Suprapubic skin (tissue), 4 donors: ENCODE data around the gene PLEKHG4.

Source experiments
- CTCF ChIP-seq, 2 donors: fragments of 200-600 bp in 1 of 2; fragments of 450-650 bp in 1 of 2; sonication (generic) in 1 of 2; IDR thresholded peaks; one replicate each; pipeline ENCODE4 v1.5.1; 2016 to 2019; ENCODE audit warnings: antibody characterized with exemption in 2 of 2, mild to moderate bottlenecking in 1 of 2, moderate library complexity in 1 of 2
- POLR2A ChIP-seq, 2 donors: fragments of 450-650 bp; IDR thresholded peaks; one replicate each; pipeline ENCODE4 v1.6.1; 2017; ENCODE audit warnings: antibody characterized with exemption in 2 of 2, mild to moderate bottlenecking in 2 of 2, moderate library complexity in 2 of 2
- POLR2AphosphoS5 ChIP-seq, 3 donors: sonication (generic); formaldehyde crosslinking; IDR thresholded peaks; one replicate each; pipeline ENCODE4 v1.6.1; 2017; ENCODE audit warnings: antibody characterized with exemption in 3 of 3

GRCh38 chr16:67294938-67295361, 15.6 kb downstream of the PLEKHG4 start:
- no peak for TF ChIP-seq POLR2A (IDR thresholded peaks at IDR 0.05)
- TF ChIP-seq CTCF (IDR thresholded peaks at IDR 0.05): no peak
- TF ChIP-seq POLR2AphosphoS5 (IDR thresholded peaks at IDR 0.05): no peak
